Stimulated activated CD4-positive, alpha-beta T cell treated with anti-CD3 and anti-CD28 coated beads, TNF-alpha, amount 100 ng/mL, for 4 hours (primary cell): ENCODE measurements around the gene TRRAP.

Experiments used
- DNase-seq, 3 experiments: peaks; one replicate each; pipeline ENCODE4 v3.0.0-alpha.2; 2020; ENCODE audit warnings: low read depth in 3 of 3

The TRRAP gene

GRCh38 chr7:99006739-99007424 lies 128.6 kb downstream of the TRRAP start:
- DNase-seq, result no peak

GRCh38 chr7:99008181-99008631 lies 129.9 kb downstream of the TRRAP start:
- DNase-seq, result no peak

- no peak for DNase-seq
Observed at GRCh38 chr7:99008921-99009530, 130.7 kb downstream of the TRRAP start.

GRCh38 chr7:99010281-99010680 lies 131.9 kb downstream of the TRRAP start:
- DNase-seq, result no peak

- DNase-seq, result no peak
Observed at GRCh38 chr7:99011341-99011705, 133.0 kb downstream of the TRRAP start.

- no peak for DNase-seq
Observed at GRCh38 chr7:99011706-99012404, 133.5 kb downstream of the TRRAP start.

- DNase-seq, result no peak
Observed at GRCh38 chr7:99012722-99013121, 134.4 kb downstream of the TRRAP start.

GRCh38 chr7:99013266-99014112 lies 135.2 kb downstream of the TRRAP start:
- DNase-seq, result no peak

GRCh38 chr7:99014113-99014985 lies 136.0 kb downstream of the TRRAP start:
- no peak for DNase-seq

GRCh38 chr7:99016196-99016595 lies 137.9 kb downstream of the TRRAP start:
- no peak for DNase-seq

- no peak for DNase-seq
Observed at GRCh38 chr7:99019523-99020412, 141.4 kb downstream of the TRRAP start.

GRCh38 chr7:99020413-99020715 lies 142.0 kb downstream of the TRRAP start:
- no peak for DNase-seq

GRCh38 chr7:99021941-99022560 lies 143.7 kb downstream of the TRRAP start:
- no peak for DNase-seq

GRCh38 chr7:99024066-99024465 lies 145.7 kb downstream of the TRRAP start:
- no peak for DNase-seq

- no peak for DNase-seq
Observed at GRCh38 chr7:99027241-99027640, 148.9 kb downstream of the TRRAP start.

- DNase-seq, result no peak
Observed at GRCh38 chr7:99027841-99028240, 149.5 kb downstream of the TRRAP start.

- DNase-seq, result no peak
Observed at GRCh38 chr7:99028261-99028973, 150.1 kb downstream of the TRRAP start.

- DNase-seq, result no peak
Observed at GRCh38 chr7:99029466-99030435, 151.4 kb downstream of the TRRAP start.
